Karpas-422 (cell line): ENCODE measurements around the gene RAI1. TPM values are rescaled to one million over a fixed set of nuclear protein-coding genes. Genes with fewer than 3 reads are reported as not detected.

Source experiments
- DNase-seq: peaks from one replicate; pipeline ENCODE4 v3.0.0-alpha.2; 2015
- H2AFZ ChIP-seq: fragments of 200-600 bp; sonication (generic); 2 replicates; pipeline ENCODE4 v1.6.1; 2014; ENCODE audit warnings: antibody characterized with exemption, low read length, mixed read lengths
- H3K27ac ChIP-seq: fragments of 200-600 bp; sonication (generic); 2 replicates; pipeline ENCODE4 v1.5.1; 2014; ENCODE audit warnings: mild to moderate bottlenecking, low read length, moderate library complexity
- H3K27me3 ChIP-seq: fragments of 200-600 bp; sonication (generic); 2 replicates; pipeline ENCODE4 v1.6.1; 2014; ENCODE audit warnings: low read length, mixed read lengths
- H3K36me3 ChIP-seq: fragments of 200-600 bp; sonication (generic); 2 replicates; pipeline ENCODE4 v1.6.1; 2014; ENCODE audit warnings: low read length, mixed read lengths; ENCODE audit not compliant: insufficient read depth
- H3K4me1 ChIP-seq: fragments of 200-600 bp; sonication (generic); 2 replicates; pipeline ENCODE4 v1.6.1; 2014; ENCODE audit warnings: mild to moderate bottlenecking, low read length, mixed read lengths
- H3K4me2 ChIP-seq: fragments of 200-600 bp; sonication (generic); 2 replicates; pipeline ENCODE4 v1.6.1; 2014; ENCODE audit warnings: low read length, low read depth, mild to moderate bottlenecking; ENCODE audit not compliant: poor library complexity, severe bottlenecking
- H3K4me3 ChIP-seq: fragments of 200-600 bp; sonication (generic); 2 replicates; pipeline ENCODE4 v1.5.1; 2014; ENCODE audit warnings: mild to moderate bottlenecking, antibody characterized with exemption, low read length, mixed read lengths
- H3K79me2 ChIP-seq: fragments of 200-600 bp; sonication (generic); 2 replicates; pipeline ENCODE4 v1.6.1; 2014; ENCODE audit warnings: mild to moderate bottlenecking, low read length, mixed read lengths
- H3K9ac ChIP-seq: fragments of 200-600 bp; sonication (generic); 2 replicates; pipeline ENCODE4 v1.6.0; 2014; ENCODE audit warnings: low read length
- H3K9me2 ChIP-seq: fragments of 200-600 bp; sonication (generic), shearing (Covaris generic); replicated peaks from 2 replicates; pipeline ENCODE4 v1.6.0; 2014; ENCODE audit warnings: mild to moderate bottlenecking, low read length, moderate library complexity; ENCODE audit not compliant: insufficient read depth
- H3K9me3 ChIP-seq: fragments of 300-700, 200-600 bp; sonication (generic); 2 replicates; pipeline ENCODE4 v1.6.1; 2014; ENCODE audit warnings: low read length, mixed read lengths
- H4K20me1 ChIP-seq: fragments of 200-600 bp; sonication (generic); 2 replicates; pipeline ENCODE4 v1.6.1; 2014; ENCODE audit warnings: mild to moderate bottlenecking, antibody characterized with exemption, low read length, low read depth; ENCODE audit not compliant: insufficient read depth
- total RNA-seq: library from RNA; depleted of rRNA; stranded (reverse); fragments of >200 nt; shearing (Covaris generic); gene quantifications from 2 replicates; pipeline ENCODE4 v1.2.3, GENCODE V29; 2014; ENCODE audit warnings: low replicate concordance

RAI1 gene
- total RNA-seq, 1 experiment from 2014 or later, result 18.2 TPM

DNA sequence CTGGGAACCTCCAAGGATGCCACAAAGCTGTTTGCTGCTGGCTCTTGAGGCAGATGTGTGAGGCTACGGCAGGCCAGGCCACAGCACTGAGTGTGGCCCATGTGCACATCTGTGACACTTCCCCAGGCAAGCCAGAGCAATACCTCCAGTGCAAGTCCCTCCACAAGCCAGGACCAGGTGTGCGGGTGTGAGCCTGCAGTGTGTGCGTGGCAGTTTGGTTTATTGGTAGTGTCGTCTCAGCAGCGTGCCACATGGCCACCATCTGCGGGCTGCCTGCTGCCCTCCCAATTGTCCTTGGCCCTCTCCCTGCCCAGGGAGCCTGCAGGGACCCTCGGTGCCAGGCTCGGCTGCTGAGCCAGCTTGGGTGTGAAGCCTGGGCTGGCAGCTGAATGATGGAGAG lies 165.4 kb downstream of the RAI1 start:
- Histone ChIP-seq H3K4me1 (peaks cover 19% of the 10 kb centered on the region), H3K36me3 (no peaks in the 10 kb centered on the region)

DNA sequence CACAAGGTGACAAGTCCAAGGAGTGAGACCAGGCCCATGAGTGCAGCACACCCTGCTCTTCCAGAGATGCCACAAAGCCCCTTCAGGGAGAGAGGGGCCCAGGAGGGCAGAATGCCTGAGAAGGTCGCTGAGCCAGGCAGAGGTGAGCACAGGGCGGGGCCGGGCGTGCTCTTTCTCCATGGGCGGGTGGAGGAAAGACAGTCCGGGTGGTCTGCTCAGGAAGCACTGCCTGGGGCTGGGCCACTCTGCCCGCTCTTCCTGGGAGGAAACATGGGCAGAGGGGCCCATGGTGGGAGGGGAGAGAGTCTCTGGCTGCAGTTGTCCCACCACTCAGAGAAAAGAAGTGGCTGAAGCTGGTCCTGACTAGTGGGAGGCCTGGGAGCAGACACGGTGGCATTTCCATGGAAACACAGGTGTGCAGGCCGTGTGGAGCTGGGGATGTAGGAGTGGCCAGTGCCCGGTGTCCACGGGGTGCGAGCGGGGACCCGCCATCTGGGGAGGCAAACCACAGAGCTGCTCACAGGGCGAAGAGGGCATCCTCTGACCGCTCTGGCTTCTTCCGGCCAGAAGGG lies 165.9 kb downstream of the RAI1 start:
- no peaks in the 10 kb centered on the region for H4K20me1 ChIP-seq
- no peak overlapping the region for H2AFZ ChIP-seq
- no peaks in the 10 kb centered on the region for H3K79me2 ChIP-seq
- no peaks in the 10 kb centered on the region for H3K9me3 ChIP-seq
- H3K27ac ChIP-seq, result no peak overlapping the region
- H3K9ac ChIP-seq, result no peak overlapping the region
- H3K4me3 ChIP-seq, result no peak overlapping the region
- no peaks in the 10 kb centered on the region for H3K27me3 ChIP-seq
- H3K4me2 ChIP-seq, result no peak overlapping the region
- no peak for DNase-seq
- no peaks in the 10 kb centered on the region for H3K36me3 ChIP-seq
- H3K4me1 ChIP-seq, result peaks cover 19% of the 10 kb centered on the region
- H3K9me2 ChIP-seq, result no peaks in the 10 kb centered on the region

More for the DNA sequence above, 165.4 kb downstream of the RAI1 start:
- H3K79me2 ChIP-seq, result no peaks in the 10 kb centered on the region
- no peak for DNase-seq
- no peaks in the 10 kb centered on the region for H3K27me3 ChIP-seq
- H3K27ac ChIP-seq, result no peak overlapping the region
- H3K9ac ChIP-seq, result no peak overlapping the region
- H2AFZ ChIP-seq, result no peak overlapping the region
- no peak overlapping the region for H3K4me2 ChIP-seq
- H3K9me2 ChIP-seq, result no peaks in the 10 kb centered on the region
- H3K4me3 ChIP-seq, result no peak overlapping the region
- no peaks in the 10 kb centered on the region for H4K20me1 ChIP-seq
- no peaks in the 10 kb centered on the region for H3K9me3 ChIP-seq

DNA sequence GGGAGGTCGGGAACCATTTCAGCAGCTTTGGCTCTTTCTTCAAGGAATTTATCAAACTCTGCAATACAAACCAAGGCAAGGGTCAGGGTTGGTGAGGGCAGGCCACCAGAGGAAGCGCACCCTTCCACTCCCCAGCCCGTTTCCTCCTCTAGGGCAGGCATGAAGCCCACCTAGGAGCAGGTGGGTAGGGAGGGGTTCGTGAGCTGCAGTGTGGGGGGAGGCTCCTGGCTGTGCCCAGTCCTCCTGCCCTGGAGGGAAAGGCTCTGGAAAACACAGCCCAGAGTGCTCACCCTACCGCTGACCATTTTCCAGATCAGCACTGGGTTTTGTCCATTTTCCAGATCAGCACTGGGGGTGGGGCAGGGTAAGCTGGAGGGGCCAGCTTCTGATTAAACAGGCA lies 166.5 kb downstream of the RAI1 start:
- no peaks in the 10 kb centered on the region for H3K27me3 ChIP-seq
- H3K4me3 ChIP-seq, result no peak overlapping the region
- H4K20me1 ChIP-seq, result no peaks in the 10 kb centered on the region
- peaks cover 19% of the 10 kb centered on the region for H3K4me1 ChIP-seq
- no peaks in the 10 kb centered on the region for H3K79me2 ChIP-seq
- no peak for DNase-seq
- H3K9ac ChIP-seq, result no peak overlapping the region
- no peaks in the 10 kb centered on the region for H3K36me3 ChIP-seq
- H2AFZ ChIP-seq, result no peak overlapping the region
- H3K9me3 ChIP-seq, result no peaks in the 10 kb centered on the region
- H3K9me2 ChIP-seq, result no peaks in the 10 kb centered on the region
- H3K27ac ChIP-seq, result no peak overlapping the region
- H3K4me2 ChIP-seq, result no peak overlapping the region

DNA sequence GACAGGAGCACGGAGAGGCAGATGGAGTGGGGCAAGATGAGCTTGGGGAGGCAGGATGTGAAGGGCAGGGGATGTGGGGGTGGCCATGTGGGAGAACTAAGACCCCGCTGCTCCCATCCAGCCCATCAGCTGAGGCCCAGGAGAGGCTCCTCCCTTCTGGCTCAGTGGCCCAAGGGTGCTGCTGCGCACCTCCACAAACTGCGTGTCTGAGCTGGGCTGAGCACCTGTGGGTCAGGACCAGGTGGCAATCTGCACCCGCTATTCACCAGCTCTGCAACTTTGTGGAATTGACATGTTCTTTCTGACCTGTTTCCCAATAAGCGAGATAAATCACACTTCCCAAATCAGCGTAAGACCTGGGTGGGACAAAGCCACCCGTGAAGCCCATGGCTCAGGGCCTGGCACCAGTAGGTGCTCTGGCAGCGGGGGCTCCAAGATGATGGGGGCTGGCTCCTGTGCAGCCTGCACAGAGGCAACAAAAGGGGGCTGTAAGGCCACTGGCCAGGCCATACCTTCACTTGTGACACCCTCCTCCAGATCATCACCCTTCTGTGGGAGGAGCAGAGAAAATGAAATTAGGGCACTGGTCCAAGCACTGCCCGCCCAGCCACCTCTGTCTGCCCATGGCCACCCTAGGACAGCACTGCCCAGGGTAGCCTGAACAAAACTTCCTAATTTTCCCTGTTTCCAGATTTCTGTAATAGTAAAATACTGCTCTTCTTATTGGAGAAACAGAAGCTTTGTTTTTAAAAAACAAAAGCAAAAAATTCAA lies 167.2 kb downstream of the RAI1 start:
- Histone ChIP-seq H3K4me3 (no peak overlapping the region), H2AFZ (no peak overlapping the region), H3K9ac (no peak overlapping the region), H3K4me1 (peaks cover 19% of the 10 kb centered on the region), H3K9me2 (no peaks in the 10 kb centered on the region), H3K27ac (no peak overlapping the region), H4K20me1 (no peaks in the 10 kb centered on the region), H3K4me2 (no peak overlapping the region), H3K9me3 (no peaks in the 10 kb centered on the region), H3K79me2 (no peaks in the 10 kb centered on the region), H3K36me3 (no peaks in the 10 kb centered on the region), H3K27me3 (no peaks in the 10 kb centered on the region)
- DNase-seq, result no peak

- H3K4me3 ChIP-seq, result no peak overlapping the region
- H3K79me2 ChIP-seq, result no peaks in the 10 kb centered on the region
- H4K20me1 ChIP-seq, result no peaks in the 10 kb centered on the region
- H2AFZ ChIP-seq, result peak overlapping the region; percentile 86; the same call in 1 of the 2 replicates
- peaks cover 19% of the 10 kb centered on the region for H3K4me1 ChIP-seq
- peak overlapping the region; percentile 48 for H3K9ac ChIP-seq
- H3K9me2 ChIP-seq, result no peaks in the 10 kb centered on the region
- H3K9me3 ChIP-seq, result no peaks in the 10 kb centered on the region
- DNase-seq, result peak; percentile 58
- no peak overlapping the region for H3K27ac ChIP-seq
- H3K27me3 ChIP-seq, result no peaks in the 10 kb centered on the region
- H3K4me2 ChIP-seq, result peak overlapping the region; percentile 31
- H3K36me3 ChIP-seq, result no peaks in the 10 kb centered on the region
These were observed 168.0 kb downstream of the RAI1 start for GRCh38 chr17:17849147-17849820.

- Histone ChIP-seq H3K36me3 (no peaks in the 10 kb centered on the region), H3K4me3 (no peak overlapping the region), H2AFZ (peak overlapping the region; percentile 86), H3K4me1 (peaks cover 19% of the 10 kb centered on the region), H3K27ac (no peak overlapping the region), H3K27me3 (no peaks in the 10 kb centered on the region), H3K79me2 (no peaks in the 10 kb centered on the region), H3K9me2 (no peaks in the 10 kb centered on the region), H3K9ac (peak overlapping the region; percentile 48), H3K4me2 (peak overlapping the region; percentile 31), H3K9me3 (no peaks in the 10 kb centered on the region), H4K20me1 (no peaks in the 10 kb centered on the region)
- peak; percentile 91 for DNase-seq
These were observed 168.7 kb downstream of the RAI1 start for GRCh38 chr17:17849845-17850373.

DNA sequence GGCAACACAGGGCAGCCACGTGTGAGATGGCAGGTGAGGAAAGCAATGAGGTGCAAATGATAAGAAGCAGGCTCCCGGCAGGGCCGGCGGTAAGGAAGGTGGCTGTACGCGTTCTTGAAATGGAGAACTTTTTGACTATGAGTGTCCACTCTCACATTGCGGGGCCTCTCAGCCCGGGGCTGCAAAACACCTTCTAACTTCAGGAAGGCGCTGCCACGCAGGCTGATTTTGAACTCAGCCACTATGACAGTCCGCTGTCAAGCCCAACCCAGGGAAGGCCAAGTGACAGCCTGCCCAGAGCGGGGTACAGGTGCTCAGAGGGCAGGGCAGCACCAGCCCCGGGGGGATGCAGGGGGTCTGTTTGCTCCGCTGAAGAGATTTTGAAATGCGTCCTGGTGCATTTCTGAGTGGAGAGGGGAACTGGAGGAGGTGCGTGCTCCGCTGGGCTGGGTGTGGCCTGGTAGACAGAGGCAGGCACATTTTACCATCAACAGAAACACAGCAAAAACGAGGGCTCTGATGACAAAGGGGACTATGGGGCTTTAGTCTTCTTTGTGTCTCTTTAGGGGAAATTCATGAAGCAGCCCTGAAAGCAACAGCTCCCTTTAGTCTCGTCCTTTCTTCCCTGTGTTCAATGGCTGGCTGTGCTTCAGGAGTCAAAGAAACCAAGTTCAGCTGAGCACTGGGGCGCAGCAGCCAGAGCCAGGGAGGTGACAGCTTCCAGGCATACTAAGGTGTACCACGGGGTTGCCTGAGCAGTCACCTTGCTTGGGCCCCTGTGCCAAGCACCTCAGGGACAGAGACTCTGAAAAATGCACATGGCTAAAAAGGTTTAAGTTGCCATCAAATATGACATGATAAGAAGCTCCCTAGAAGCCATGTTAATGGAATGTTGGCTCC lies 170.1 kb downstream of the RAI1 start:
- Histone ChIP-seq H4K20me1 (no peaks in the 10 kb centered on the region), H3K27ac (no peak overlapping the region), H3K36me3 (no peaks in the 10 kb centered on the region), H3K4me1 (peaks cover 19% of the 10 kb centered on the region), H3K4me2 (no peak overlapping the region), H3K27me3 (no peaks in the 10 kb centered on the region), H3K9me3 (no peaks in the 10 kb centered on the region), H3K9me2 (no peaks in the 10 kb centered on the region), H3K4me3 (no peak overlapping the region), H3K79me2 (no peaks in the 10 kb centered on the region), H3K9ac (no peak overlapping the region), H2AFZ (no peak overlapping the region)
- no peak for DNase-seq
